Breast epithelium (tissue), 4 donors: ENCODE measurements around the gene HMGCS1. TPM values are rescaled to one million over a fixed set of nuclear protein-coding genes. Genes with fewer than 3 reads are reported as not detected.
A peak's percentile ranks its signal among the peaks of the same experiment; 100 is the strongest.

Source experiments
- DNase-seq, 2 donors: peaks; one replicate each; pipeline ENCODE4 v3.0.0-alpha.2; 2019; ENCODE audit warnings: low spot score in 2 of 2
- H3K27ac ChIP-seq, 2 donors: fragments of 200-600 bp; sonication (generic) in 1 of 2; one replicate each; pipeline ENCODE4 v1.5.1; 2016 to 2019; ENCODE audit warnings: mild to moderate bottlenecking in 1 of 2
- H3K27me3 ChIP-seq, 2 donors: fragments of 200-600 bp; sonication (generic) in 1 of 2; one replicate each; pipeline versions ENCODE4 v1.5.1 to v1.6.0; 2017 to 2019; ENCODE audit warnings: control low read depth in 1 of 2, mild to moderate bottlenecking in 1 of 2
- H3K36me3 ChIP-seq: fragments of 200-600 bp; one replicate; pipeline ENCODE4 v1.5.1; 2019
- H3K4me1 ChIP-seq, 2 donors: fragments of 200-600 bp; sonication (generic); one replicate each; pipeline ENCODE4 v1.5.1; 2016 to 2019; ENCODE audit warnings: control low read depth in 1 of 2
- H3K4me3 ChIP-seq, 3 donors: fragments of 200-600 bp; sonication (generic); 1 replicate in 2 of 3; 2 replicates in 1 of 3; pipeline ENCODE4 v1.5.1; 2016 to 2019; ENCODE audit warnings: mild to moderate bottlenecking in 3 of 3, moderate library complexity in 2 of 3
- H3K9me3 ChIP-seq, 2 donors: fragments of 200-600 bp; sonication (generic) in 1 of 2; one replicate each; pipeline ENCODE4 v1.5.1; 2016 to 2019; ENCODE audit warnings: control low read depth in 1 of 2
- POLR2A ChIP-seq: fragments of 450-650 bp; IDR thresholded peaks from one replicate; pipeline ENCODE4 v1.6.1; 2016; ENCODE audit warnings: antibody characterized with exemption, mild to moderate bottlenecking, moderate library complexity
- POLR2AphosphoS5 ChIP-seq, 3 donors: sonication (generic); formaldehyde crosslinking; IDR thresholded peaks; one replicate each; pipeline ENCODE4 v1.6.1; 2017; ENCODE audit warnings: antibody characterized with exemption in 3 of 3
- intact Hi-C: fragments of 100-400 bp; cut with DNase I; formaldehyde crosslinking; loops from one replicate; pipeline ENCODE4 v1.15.1; 2023; ENCODE audit warnings: low total_unique reads
- total RNA-seq, 3 donors: library from RNA; depleted of rRNA; stranded (reverse); fragments of >200 nt; gene quantifications; one replicate each; pipeline ENCODE4 v1.1.0, GENCODE V29; 2016
- TF ChIP-seq, protein P1 (sequence below), 3 donors: fragments of 450-650 bp; IDR thresholded peaks; one replicate each; pipeline ENCODE4 v1.5.1; 2016 to 2017; ENCODE audit warnings: antibody characterized with exemption in 3 of 3, mild to moderate bottlenecking in 3 of 3, moderate library complexity in 3 of 3

The HMGCS1 gene
- 10 to 100 TPM; 13.9 to 36.6 (median 26.5) TPM for total RNA-seq

DNA sequence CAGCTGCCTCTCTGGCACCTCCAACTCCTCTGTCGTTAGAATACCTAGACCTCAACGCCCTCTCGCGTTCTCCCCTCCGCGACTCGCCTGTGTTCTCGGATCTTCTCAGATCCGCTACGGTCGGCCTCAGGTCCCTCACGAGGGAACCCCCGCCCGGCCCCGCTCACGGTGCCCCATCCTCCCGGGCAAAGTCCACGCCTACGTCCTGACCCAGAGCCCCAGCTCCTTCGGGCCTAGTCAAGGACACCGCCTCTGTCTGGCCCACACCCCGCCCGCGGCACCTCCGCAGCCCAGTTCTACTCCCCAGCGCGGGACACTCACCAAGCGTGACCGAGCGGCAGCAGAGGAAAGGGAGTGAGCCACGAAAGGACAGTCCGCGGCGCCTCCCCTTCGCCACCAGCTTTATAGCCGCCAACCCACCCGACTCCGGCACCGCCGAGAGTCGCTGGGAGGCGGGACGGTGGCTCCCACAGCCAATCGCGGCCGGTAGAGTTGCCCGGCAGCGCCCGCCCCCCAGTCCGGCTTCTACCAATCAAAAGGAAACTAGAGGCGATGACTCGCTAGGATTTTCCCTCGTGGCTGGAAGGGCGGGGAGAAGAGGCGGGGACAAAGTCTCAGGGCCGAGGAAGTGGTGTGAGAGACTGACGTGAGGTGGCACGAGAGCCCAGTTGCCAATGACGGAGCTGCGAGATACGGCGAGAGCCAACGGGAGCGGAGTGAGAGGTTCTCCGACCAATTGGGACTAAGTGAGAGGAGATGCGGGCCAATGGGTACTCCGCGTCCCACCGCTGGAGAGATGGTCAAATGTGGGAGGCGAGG is at the start of gene HMGCS1:
Gene HMGCS1, minus strand, starts transcription at position 378 of the 819 bp plus-strand sequence. CDS start 14,447 bp downstream, outside the sequence.
- Histone ChIP-seq H3K4me3 (peak within 1 kb of the TSS; percentile 78 to 84 (median 80)), H3K36me3 (no peaks in the 10 kb centered on the region), H3K27ac (peak within 1 kb of the TSS; percentile 86 to 91), H3K27me3 (no peaks in the 10 kb centered on the region), H3K9me3 (no peaks in the 10 kb centered on the region), H3K4me1 (peaks cover 0 to 17% of the 10 kb centered on the region in 2 donors)
- TF ChIP-seq POLR2AphosphoS5 (IDR thresholded peaks at IDR 0.05) (peak; percentile 76 to 96 (median 95)), POLR2A (peak; percentile 81)
- TF ChIP-seq, protein P1, sequence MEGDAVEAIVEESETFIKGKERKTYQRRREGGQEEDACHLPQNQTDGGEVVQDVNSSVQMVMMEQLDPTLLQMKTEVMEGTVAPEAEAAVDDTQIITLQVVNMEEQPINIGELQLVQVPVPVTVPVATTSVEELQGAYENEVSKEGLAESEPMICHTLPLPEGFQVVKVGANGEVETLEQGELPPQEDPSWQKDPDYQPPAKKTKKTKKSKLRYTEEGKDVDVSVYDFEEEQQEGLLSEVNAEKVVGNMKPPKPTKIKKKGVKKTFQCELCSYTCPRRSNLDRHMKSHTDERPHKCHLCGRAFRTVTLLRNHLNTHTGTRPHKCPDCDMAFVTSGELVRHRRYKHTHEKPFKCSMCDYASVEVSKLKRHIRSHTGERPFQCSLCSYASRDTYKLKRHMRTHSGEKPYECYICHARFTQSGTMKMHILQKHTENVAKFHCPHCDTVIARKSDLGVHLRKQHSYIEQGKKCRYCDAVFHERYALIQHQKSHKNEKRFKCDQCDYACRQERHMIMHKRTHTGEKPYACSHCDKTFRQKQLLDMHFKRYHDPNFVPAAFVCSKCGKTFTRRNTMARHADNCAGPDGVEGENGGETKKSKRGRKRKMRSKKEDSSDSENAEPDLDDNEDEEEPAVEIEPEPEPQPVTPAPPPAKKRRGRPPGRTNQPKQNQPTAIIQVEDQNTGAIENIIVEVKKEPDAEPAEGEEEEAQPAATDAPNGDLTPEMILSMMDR (IDR thresholded peaks at IDR 0.05), result no peak
- DNase-seq, result peak; percentile 98 to 99
- intact Hi-C loops, result no loop called here

DNA sequence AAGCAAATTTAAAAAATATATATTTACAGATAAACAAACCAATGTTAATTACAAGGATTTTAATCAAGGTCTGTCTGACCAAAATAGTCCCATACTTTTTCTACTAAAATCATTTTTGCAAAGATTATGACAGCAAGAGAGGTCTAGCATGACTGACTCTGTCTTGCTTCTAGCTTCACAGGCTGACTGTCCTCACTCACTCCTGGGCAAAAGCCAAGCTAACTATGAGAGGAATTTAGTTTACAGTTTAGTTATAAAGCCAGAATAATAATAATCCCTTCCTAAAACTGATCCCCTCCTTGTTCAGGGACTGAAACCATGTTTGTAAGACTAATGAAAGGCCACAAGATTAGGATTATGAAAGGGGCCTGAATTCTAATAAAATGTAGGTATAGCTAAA is 45.5 kb upstream of the HMGCS1 start:
- Histone ChIP-seq H3K9me3 (peaks cover 5 to 23% of the 10 kb centered on the region in 2 donors), H3K4me1 (no peaks in the 10 kb centered on the region), H3K4me3 (no peak overlapping the region), H3K27ac (no peak overlapping the region), H3K36me3 (no peaks in the 10 kb centered on the region), H3K27me3 (no peaks in the 10 kb centered on the region)
- intact Hi-C loops, result no loop called here
- DNase-seq, result no peak
- TF ChIP-seq, protein P1 (IDR thresholded peaks at IDR 0.05), result no peak
- TF ChIP-seq POLR2A (no peak), POLR2AphosphoS5 (IDR thresholded peaks at IDR 0.05) (no peak)

DNA sequence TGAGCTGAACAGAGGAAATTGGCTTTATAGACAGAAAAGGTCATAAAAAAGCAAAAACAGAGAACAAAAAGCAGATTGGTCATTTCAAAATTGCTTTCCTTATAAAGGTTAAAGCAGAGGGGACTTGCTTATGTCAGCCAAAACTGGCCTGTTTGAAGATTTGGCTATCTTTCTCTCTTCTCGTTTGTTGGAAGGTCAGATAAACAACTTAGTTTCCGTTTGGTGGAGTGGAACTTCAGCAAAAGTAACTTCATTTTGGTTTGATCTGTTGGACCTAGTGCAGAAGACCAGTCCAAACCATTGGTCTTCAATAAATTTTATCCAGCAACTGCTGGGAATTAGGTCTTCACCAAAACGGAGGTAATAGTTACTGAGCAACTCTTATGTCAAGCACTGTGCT is 45.1 kb upstream of the HMGCS1 start:
- DNase-seq, result no peak
- Histone ChIP-seq H3K36me3 (no peaks in the 10 kb centered on the region), H3K4me3 (no peak overlapping the region), H3K9me3 (peaks cover 5 to 23% of the 10 kb centered on the region in 2 donors), H3K27me3 (no peaks in the 10 kb centered on the region), H3K4me1 (no peaks in the 10 kb centered on the region), H3K27ac (no peak overlapping the region)
- intact Hi-C loops, result no loop called here
- TF ChIP-seq POLR2A (no peak), POLR2AphosphoS5 (IDR thresholded peaks at IDR 0.05) (no peak)
- TF ChIP-seq, protein P1 (IDR thresholded peaks at IDR 0.05), result no peak

DNA sequence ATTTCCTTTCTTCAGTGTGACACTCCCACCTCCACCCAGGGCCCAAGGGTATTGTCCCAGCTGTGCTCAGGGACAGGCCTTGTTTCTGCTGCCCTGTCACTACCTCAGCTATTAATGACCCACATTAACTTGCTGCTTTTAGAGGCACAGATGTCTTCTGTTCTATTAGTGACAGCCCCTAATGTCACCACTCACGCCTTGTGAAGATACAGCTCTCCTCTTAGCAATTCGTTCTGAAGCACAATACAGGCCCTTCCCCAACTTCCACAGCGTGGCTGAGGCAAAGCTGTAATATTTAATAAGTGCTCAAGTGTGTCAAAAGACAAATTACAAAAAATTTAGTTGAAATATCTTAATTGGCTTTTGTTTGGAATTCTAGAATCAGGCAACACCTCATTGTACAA is 44.7 kb upstream of the HMGCS1 start:
- DNase-seq, result no peak
- intact Hi-C loops, result no loop called here
- peaks cover 5 to 23% of the 10 kb centered on the region in 2 donors for H3K9me3 ChIP-seq
- no peak overlapping the region for H3K27ac ChIP-seq
- no peaks in the 10 kb centered on the region for H3K4me1 ChIP-seq
- H3K4me3 ChIP-seq, result no peak overlapping the region
- no peaks in the 10 kb centered on the region for H3K36me3 ChIP-seq
- TF ChIP-seq, protein P1 (IDR thresholded peaks at IDR 0.05), result no peak
- TF ChIP-seq POLR2A (no peak), POLR2AphosphoS5 (IDR thresholded peaks at IDR 0.05) (no peak)
- no peaks in the 10 kb centered on the region for H3K27me3 ChIP-seq

DNA sequence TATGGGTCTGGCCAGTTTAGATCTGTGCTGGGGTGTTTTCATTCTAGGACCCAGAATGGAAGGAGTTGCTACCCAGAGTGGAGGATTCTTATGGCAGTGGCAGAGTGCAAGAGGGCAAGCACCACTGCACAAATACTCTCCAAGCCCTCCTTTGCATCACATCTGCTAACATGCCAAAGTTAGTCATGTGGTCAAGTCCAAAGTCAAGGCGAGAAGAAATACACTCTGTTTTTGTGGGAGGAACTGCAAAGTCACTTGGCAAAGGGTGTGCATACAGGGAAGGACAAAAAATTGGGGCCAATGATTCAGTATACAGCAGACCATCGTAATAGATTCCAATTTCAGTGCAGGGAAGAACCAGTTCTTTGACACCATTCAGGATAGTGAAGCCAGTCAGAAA is 43.9 kb upstream of the HMGCS1 start:
- intact Hi-C loops, result no loop called here
- Histone ChIP-seq H3K4me3 (no peak overlapping the region), H3K27ac (no peak overlapping the region), H3K36me3 (no peaks in the 10 kb centered on the region), H3K9me3 (peaks cover 5 to 23% of the 10 kb centered on the region in 2 donors), H3K27me3 (no peaks in the 10 kb centered on the region), H3K4me1 (no peaks in the 10 kb centered on the region)
- no peak for DNase-seq
- TF ChIP-seq POLR2AphosphoS5 (IDR thresholded peaks at IDR 0.05) (no peak), POLR2A (no peak)
- TF ChIP-seq, protein P1 (IDR thresholded peaks at IDR 0.05), result no peak
